Activated CD8-positive, alpha-beta T cell treated with anti-CD3 and anti-CD28 coated beads for 36 hours (primary cell): Measurements from ENCODE around the gene ARHGAP10. TPM values are rescaled to one million over a fixed set of nuclear protein-coding genes. Genes with fewer than 3 reads are reported as not detected.

Experiments
- ATAC-seq: fragments of 200-7000 bp; cut with Tn5 transposase; one replicate; pipeline ENCODE4 v1.10.0; 2021; ENCODE audit warnings: mild to moderate bottlenecking, moderate library complexity
- CTCF ChIA-PET: fragments of 350-600 bp; sonication (Branson Sonifier 250); formaldehyde crosslinking; loops from one replicate; lab custom pipeline; 2021; ENCODE audit warnings: antibody characterized with exemption; lab: Charles Lee
- POLR2A ChIA-PET: fragments of 350-600 bp; sonication (Branson Sonifier 250); formaldehyde crosslinking; loops from one replicate; lab custom pipeline; 2021; ENCODE audit warnings: antibody characterized with exemption; lab: Charles Lee
- DNase-seq: peaks from one replicate; pipeline ENCODE4 v3.0.0-alpha.2; 2020
- H3K27ac Mint-ChIP-seq: one replicate; pipeline ENCODE4 v1.8.0; 2021; ENCODE audit warnings: mild to moderate bottlenecking, mixed read lengths
- H3K27me3 Mint-ChIP-seq: one replicate; pipeline ENCODE4 v1.8.0; 2021; ENCODE audit warnings: mixed read lengths
- H3K36me3 Mint-ChIP-seq: one replicate; pipeline ENCODE4 v1.8.0; 2021; ENCODE audit warnings: low read depth, mixed read lengths
- H3K4me1 Mint-ChIP-seq: one replicate; pipeline ENCODE4 v1.8.0; 2021; ENCODE audit warnings: low read depth, mixed read lengths
- H3K4me3 Mint-ChIP-seq: one replicate; pipeline ENCODE4 v1.8.0; 2021; ENCODE audit warnings: mild to moderate bottlenecking, moderate library complexity, mixed read lengths
- H3K9me3 Mint-ChIP-seq: one replicate; pipeline ENCODE4 v1.8.0; 2021; ENCODE audit warnings: mixed read lengths
- intact Hi-C: fragments of 100-400 bp; cut with micrococcal nuclease; formaldehyde crosslinking; loops from one replicate; pipeline ENCODE4 v1.10.0; 2022
- total RNA-seq, 2 experiments: library from RNA; stranded (reverse); gene quantifications; one replicate each; pipeline ENCODE4 v1.2.3, GENCODE V29; 2021
- TF ChIP-seq, protein P1 (sequence below): fragments of 200-600 bp; IDR thresholded peaks from one replicate; pipeline ENCODE4 v1.8.0; 2022; ENCODE audit warnings: antibody characterized with exemption, mild to moderate bottlenecking

ARHGAP10 gene
- total RNA-seq, 2 experiments from 2014 or later, result 4.0 to 5.1 TPM

DNA sequence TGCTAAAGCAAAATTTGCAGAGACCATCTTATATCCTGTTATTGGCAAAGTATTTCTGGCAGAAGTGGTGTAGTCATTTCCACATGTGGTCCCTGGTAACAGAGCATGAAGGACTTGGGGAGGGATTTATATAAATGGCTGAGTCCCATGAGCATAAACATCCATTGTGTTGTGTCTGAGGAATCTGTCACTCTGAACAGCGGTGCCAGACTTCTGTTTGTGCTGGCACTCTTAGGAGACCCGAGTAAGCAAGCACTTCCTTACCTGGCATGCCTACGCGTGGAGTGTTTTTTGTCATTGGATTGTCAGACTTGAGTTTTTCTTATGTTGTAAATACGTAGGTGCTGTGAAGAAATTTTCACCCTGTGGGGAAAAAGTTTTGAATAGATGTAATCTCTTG, 285.9 kb downstream of the ARHGAP10 start:
- ChIA-PET POLR2A (no interaction called here), CTCF (no interaction called here)
- Mint-ChIP-seq H3K4me1 (no peaks in the 10 kb centered on the region), H3K27me3 (no peaks in the 10 kb centered on the region), H3K9me3 (no peaks in the 10 kb centered on the region), H3K27ac (no peak overlapping the region), H3K36me3 (no peaks in the 10 kb centered on the region), H3K4me3 (no peak overlapping the region)
- TF ChIP-seq, protein P1, sequence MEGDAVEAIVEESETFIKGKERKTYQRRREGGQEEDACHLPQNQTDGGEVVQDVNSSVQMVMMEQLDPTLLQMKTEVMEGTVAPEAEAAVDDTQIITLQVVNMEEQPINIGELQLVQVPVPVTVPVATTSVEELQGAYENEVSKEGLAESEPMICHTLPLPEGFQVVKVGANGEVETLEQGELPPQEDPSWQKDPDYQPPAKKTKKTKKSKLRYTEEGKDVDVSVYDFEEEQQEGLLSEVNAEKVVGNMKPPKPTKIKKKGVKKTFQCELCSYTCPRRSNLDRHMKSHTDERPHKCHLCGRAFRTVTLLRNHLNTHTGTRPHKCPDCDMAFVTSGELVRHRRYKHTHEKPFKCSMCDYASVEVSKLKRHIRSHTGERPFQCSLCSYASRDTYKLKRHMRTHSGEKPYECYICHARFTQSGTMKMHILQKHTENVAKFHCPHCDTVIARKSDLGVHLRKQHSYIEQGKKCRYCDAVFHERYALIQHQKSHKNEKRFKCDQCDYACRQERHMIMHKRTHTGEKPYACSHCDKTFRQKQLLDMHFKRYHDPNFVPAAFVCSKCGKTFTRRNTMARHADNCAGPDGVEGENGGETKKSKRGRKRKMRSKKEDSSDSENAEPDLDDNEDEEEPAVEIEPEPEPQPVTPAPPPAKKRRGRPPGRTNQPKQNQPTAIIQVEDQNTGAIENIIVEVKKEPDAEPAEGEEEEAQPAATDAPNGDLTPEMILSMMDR, result no peak
- no peak for DNase-seq
- ATAC-seq, result no peak
- intact Hi-C loops, result no loop called here

DNA sequence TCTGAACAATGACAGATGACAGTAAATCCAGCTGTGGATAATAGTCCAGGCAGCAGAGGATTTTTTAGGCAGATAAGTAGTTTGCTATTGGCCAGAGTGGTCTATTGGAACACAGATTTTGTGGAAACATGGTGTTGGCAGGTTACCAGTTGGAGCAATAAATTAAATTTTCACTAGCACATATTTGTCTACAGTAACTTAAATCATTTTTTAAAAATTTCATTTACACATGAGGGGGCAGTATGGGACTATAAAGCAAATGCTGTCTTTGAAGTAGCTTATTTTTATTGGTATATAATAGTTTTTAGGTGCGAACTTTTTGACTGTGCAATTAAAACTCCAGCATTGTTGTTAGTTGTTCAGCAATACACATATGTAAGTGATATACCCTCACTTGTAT, 289.8 kb downstream of the ARHGAP10 start:
- H3K4me1 Mint-ChIP-seq, result no peaks in the 10 kb centered on the region
- H3K9me3 Mint-ChIP-seq, result no peaks in the 10 kb centered on the region
- TF ChIP-seq, protein P1, result no peak
- no peak for DNase-seq
- ATAC-seq, result no peak
- no peaks in the 10 kb centered on the region for H3K36me3 Mint-ChIP-seq
- H3K4me3 Mint-ChIP-seq, result no peak overlapping the region
- intact Hi-C loops, result no loop called here
- ChIA-PET POLR2A (no interaction called here), CTCF (interaction anchor here (1.2 to 1.4 kb wide), 2 partner anchors 14 to 1010 kb away, joined by 5 read pairs; no protein-coding TSS in a partner anchor)
- no peaks in the 10 kb centered on the region for H3K27me3 Mint-ChIP-seq
- no peak overlapping the region for H3K27ac Mint-ChIP-seq

DNA sequence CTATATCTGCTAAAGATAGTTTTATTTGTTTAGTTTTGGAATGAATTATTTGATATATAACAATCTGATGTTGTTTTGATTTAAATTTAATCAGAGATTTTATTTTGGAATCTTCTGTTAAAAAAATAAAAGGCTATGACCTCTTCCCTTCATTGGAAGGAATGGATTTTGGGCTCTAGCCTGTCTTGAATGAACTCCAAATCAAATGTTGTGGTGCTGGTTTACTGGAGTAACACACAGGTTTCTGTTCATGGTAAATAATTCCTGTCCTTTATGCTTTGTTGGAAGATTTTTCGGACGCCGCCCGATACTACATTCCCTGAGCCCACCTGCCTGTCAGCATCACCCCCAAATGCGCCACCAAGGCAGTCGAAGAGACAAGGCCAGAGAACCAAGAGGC, 291.1 kb downstream of the ARHGAP10 start:
- H3K9me3 Mint-ChIP-seq, result peaks cover 1% of the 10 kb centered on the region
- no peaks in the 10 kb centered on the region for H3K36me3 Mint-ChIP-seq
- no peaks in the 10 kb centered on the region for H3K4me1 Mint-ChIP-seq
- intact Hi-C loops, result no loop called here
- H3K4me3 Mint-ChIP-seq, result no peak overlapping the region
- ChIA-PET CTCF (no interaction called here), POLR2A (no interaction called here)
- no peak overlapping the region for H3K27ac Mint-ChIP-seq
- TF ChIP-seq, protein P1, result no peak
- DNase-seq, result no peak
- no peaks in the 10 kb centered on the region for H3K27me3 Mint-ChIP-seq
- no peak for ATAC-seq

DNA sequence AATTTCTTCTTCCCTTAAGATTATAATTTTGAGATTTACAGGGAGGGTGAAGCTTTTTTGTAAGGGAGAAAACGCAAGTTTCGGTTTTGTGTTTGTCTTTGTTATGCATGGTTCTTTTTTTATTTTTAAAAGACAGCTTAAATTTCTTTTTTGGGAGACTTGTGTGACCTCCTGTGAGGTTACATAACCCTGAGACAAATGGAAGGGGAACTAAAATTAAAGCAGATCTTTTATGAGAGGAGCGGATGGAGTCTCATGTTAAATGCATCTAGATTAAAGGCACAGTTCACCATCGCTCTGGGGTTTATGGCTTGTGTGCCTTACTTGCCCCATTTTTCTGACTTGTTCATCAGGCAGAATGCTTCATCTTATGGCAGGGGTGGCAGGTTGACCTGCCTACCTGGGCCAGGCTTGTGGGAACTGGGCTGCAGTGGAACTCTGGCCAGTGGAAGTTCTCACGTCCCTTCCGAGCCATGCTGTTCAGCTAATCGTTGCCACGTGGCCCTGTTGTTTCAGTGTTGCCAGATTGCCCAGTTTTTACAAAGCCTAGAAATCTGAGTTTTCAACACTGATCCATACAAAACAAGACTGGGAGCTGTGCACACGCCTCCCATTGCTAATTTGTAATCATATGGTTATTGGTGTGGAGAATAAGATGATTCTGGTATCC, 291.8 kb downstream of the ARHGAP10 start:
- no peak for DNase-seq
- Mint-ChIP-seq H3K27ac (no peak overlapping the region), H3K27me3 (no peaks in the 10 kb centered on the region), H3K4me3 (no peak overlapping the region), H3K36me3 (no peaks in the 10 kb centered on the region), H3K9me3 (peaks cover 1% of the 10 kb centered on the region), H3K4me1 (no peaks in the 10 kb centered on the region)
- CTCF ChIA-PET, result no interaction called here
- TF ChIP-seq, protein P1, result no peak
- intact Hi-C loops, result no loop called here
- POLR2A ChIA-PET, result no interaction called here
- no peak for ATAC-seq

DNA sequence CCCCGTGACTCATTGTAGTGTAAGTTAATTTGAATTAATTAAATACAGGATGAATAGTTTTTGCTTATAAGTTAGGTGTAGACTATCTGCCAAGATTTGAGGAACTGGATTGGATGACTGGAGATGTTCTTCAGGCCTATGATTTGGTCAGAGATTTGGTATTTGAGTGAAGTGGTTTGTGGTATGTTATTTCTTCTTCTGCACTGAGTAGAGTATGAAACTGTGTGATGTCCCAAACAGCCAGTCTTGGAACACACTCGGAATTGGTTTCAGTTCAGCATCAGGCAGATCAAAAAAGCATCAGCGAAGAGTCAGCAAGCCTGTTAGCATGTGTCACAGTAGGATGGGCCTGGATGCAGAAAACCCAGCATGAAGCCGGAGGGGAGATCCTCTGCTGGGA, 294.1 kb downstream of the ARHGAP10 start:
- ChIA-PET CTCF (no interaction called here), POLR2A (no interaction called here)
- H3K4me1 Mint-ChIP-seq, result no peaks in the 10 kb centered on the region
- H3K27me3 Mint-ChIP-seq, result no peaks in the 10 kb centered on the region
- DNase-seq, result no peak
- H3K9me3 Mint-ChIP-seq, result peaks cover 5% of the 10 kb centered on the region
- no peak overlapping the region for H3K4me3 Mint-ChIP-seq
- H3K27ac Mint-ChIP-seq, result no peak overlapping the region
- TF ChIP-seq, protein P1, result no peak
- H3K36me3 Mint-ChIP-seq, result no peaks in the 10 kb centered on the region
- no peak for ATAC-seq
- intact Hi-C loops, result no loop called here
